KMS-11 (cell line): ENCODE measurements around the gene SDHB.

Source experiments
- H2AFZ ChIP-seq: fragments of 200-600 bp; sonication (generic); 2 replicates; pipeline ENCODE4 v1.6.1; 2016; ENCODE audit warnings: antibody characterized with exemption, mixed run types, low read depth
- H3K27ac ChIP-seq: fragments of 200-600 bp; sonication (generic); 2 replicates; pipeline ENCODE4 v1.6.1; 2016; ENCODE audit warnings: mild to moderate bottlenecking, mixed run types
- H3K27me3 ChIP-seq: fragments of 200-600 bp; sonication (generic); 2 replicates; pipeline ENCODE4 v1.6.1; 2017; ENCODE audit warnings: mild to moderate bottlenecking, low read depth, mixed run types, moderate library complexity; ENCODE audit not compliant: insufficient read depth
- H3K36me3 ChIP-seq: fragments of 200-600 bp; sonication (generic); 2 replicates; pipeline ENCODE4 v1.6.1; 2017; ENCODE audit warnings: mild to moderate bottlenecking, mixed run types; ENCODE audit not compliant: insufficient read depth
- H3K4me1 ChIP-seq: fragments of 200-600 bp; sonication (generic); 2 replicates; pipeline ENCODE4 v1.6.1; 2016; ENCODE audit warnings: mild to moderate bottlenecking, low read depth, mixed run types; ENCODE audit not compliant: poor library complexity, severe bottlenecking
- H3K4me2 ChIP-seq: fragments of 200-600 bp; sonication (generic); 2 replicates; pipeline ENCODE4 v1.7.0; 2016; ENCODE audit warnings: mild to moderate bottlenecking, mixed run types
- H3K4me3 ChIP-seq: fragments of 200-600 bp; sonication (generic); IDR thresholded peaks from 2 replicates; pipeline ENCODE4 v1.6.1; 2017; ENCODE audit warnings: low read depth, low read length, mixed read lengths; ENCODE audit not compliant: insufficient read depth
- H3K79me2 ChIP-seq: fragments of 200-600 bp; sonication (generic); 2 replicates; pipeline ENCODE4 v1.6.1; 2016; ENCODE audit warnings: low read depth, mixed run types; ENCODE audit not compliant: insufficient read depth
- H3K9ac ChIP-seq: fragments of 200-600 bp; sonication (generic); 2 replicates; pipeline ENCODE4 v1.6.1; 2016; ENCODE audit warnings: mild to moderate bottlenecking, mixed run types
- H4K20me1 ChIP-seq: fragments of 200-600 bp; sonication (generic); 2 replicates; pipeline ENCODE4 v1.6.1; 2016; ENCODE audit warnings: mild to moderate bottlenecking, mixed run types; ENCODE audit not compliant: insufficient read depth
- CTCF ChIP-seq: fragments of 200-600 bp; sonication (generic); conservative IDR thresholded peaks from 2 replicates; pipeline ENCODE4 v1.6.1; 2017; ENCODE audit warnings: low read depth, mild to moderate bottlenecking, antibody characterized with exemption, low read length, moderate library complexity, mixed read lengths

Gene SDHB

GRCh38 chr1:17045634-17046333 lies 8.0 kb downstream of the SDHB start:
- Histone ChIP-seq H3K9ac (no peak overlapping the region), H2AFZ (no peak overlapping the region), H3K36me3 (0 out of 2 replicates have a peak, but pooled peaks cover 4% of the 10 kb centered on the region), H3K27me3 (no peaks in the 10 kb centered on the region), H3K27ac (peak overlapping the region; percentile 27; the same call in 1 of the 2 replicates), H3K4me1 (peaks cover 45% of the 10 kb centered on the region), H3K4me2 (peak overlapping the region; percentile 58; the same call in 1 of the 2 replicates), H4K20me1 (no peaks in the 10 kb centered on the region), H3K4me3 (no peak overlapping the region), H3K79me2 (peaks cover 29% of the 10 kb centered on the region)
- TF ChIP-seq CTCF, result peak; percentile 72

- Histone ChIP-seq H3K4me2 (peak overlapping the region; percentile 58; the same call in 1 of the 2 replicates), H3K27me3 (no peaks in the 10 kb centered on the region), H3K4me1 (peaks cover 51% of the 10 kb centered on the region), H4K20me1 (no peaks in the 10 kb centered on the region), H3K27ac (no peak overlapping the region), H3K9ac (no peak overlapping the region), H3K4me3 (no peak overlapping the region), H3K36me3 (0 out of 2 replicates have a peak, but pooled peaks cover 4% of the 10 kb centered on the region), H2AFZ (no peak overlapping the region), H3K79me2 (peaks cover 22% of the 10 kb centered on the region)
- no peak for TF ChIP-seq CTCF
Observed at GRCh38 chr1:17045150-17045549, 8.7 kb downstream of the SDHB start.

GRCh38 chr1:17043676-17044075 lies 10.2 kb downstream of the SDHB start:
- Histone ChIP-seq H2AFZ (no peak overlapping the region), H3K4me2 (no peak overlapping the region), H3K27ac (no peak overlapping the region), H3K9ac (no peak overlapping the region), H3K79me2 (peaks cover 15% of the 10 kb centered on the region), H3K4me3 (no peak overlapping the region), H3K4me1 (peaks cover 54% of the 10 kb centered on the region), H3K36me3 (0 out of 2 replicates have a peak, but pooled peaks cover 4% of the 10 kb centered on the region), H3K27me3 (no peaks in the 10 kb centered on the region), H4K20me1 (no peaks in the 10 kb centered on the region)
- TF ChIP-seq CTCF, result no peak

GRCh38 chr1:17040135-17040534 lies 13.7 kb downstream of the SDHB start:
- H2AFZ ChIP-seq, result no peak overlapping the region
- peak overlapping the region; percentile 16; the same call in 1 of the 2 replicates for H3K4me2 ChIP-seq
- H3K4me3 ChIP-seq, result no peak overlapping the region
- H3K27me3 ChIP-seq, result no peaks in the 10 kb centered on the region
- H3K79me2 ChIP-seq, result peaks cover 11% of the 10 kb centered on the region
- TF ChIP-seq CTCF, result no peak
- H3K4me1 ChIP-seq, result peaks cover 35% of the 10 kb centered on the region
- no peak overlapping the region; the same call in 1 of the 2 replicates for H3K27ac ChIP-seq
- 0 out of 2 replicates have a peak, but pooled peaks cover 4% of the 10 kb centered on the region for H3K36me3 ChIP-seq
- H3K9ac ChIP-seq, result no peak overlapping the region
- H4K20me1 ChIP-seq, result no peaks in the 10 kb centered on the region
